OCI-LY3 (cell line): ENCODE results near the gene OR1I1.
A peak's percentile ranks its signal among the peaks of the same experiment; 100 is the strongest.
"Not testable (repeated sequence)": the region's sequence is repeated elsewhere in the genome, so short reads cannot be mapped to it uniquely, and the experiment has no call there.

Source experiments
- H2AFZ ChIP-seq: fragments of 200-600, 300-600 bp; shearing (Covaris generic); 2 replicates; pipeline ENCODE4 v1.6.0; 2014; ENCODE audit warnings: antibody characterized with exemption, low read depth, low read length
- H3K27ac ChIP-seq: fragments of 200-600, 300-600 bp; sonication (generic); 2 replicates; pipeline ENCODE4 v1.5.1; 2014; ENCODE audit warnings: mild to moderate bottlenecking, low read length, moderate library complexity, mixed read lengths
- H3K27me3 ChIP-seq: fragments of 200-600, 300-600 bp; sonication (generic); 2 replicates; pipeline ENCODE4 v1.6.1; 2014; ENCODE audit warnings: low read depth, low read length, mixed read lengths
- H3K36me3 ChIP-seq: fragments of 200-600, 300-600 bp; sonication (generic); replicated peaks from 2 replicates; pipeline ENCODE3; 2014; ENCODE audit warnings: low read depth, low read length, mixed read lengths
- H3K4me1 ChIP-seq: fragments of 300-600, 200-600 bp; sonication (generic); 2 replicates; pipeline ENCODE4 v1.6.1; 2014; ENCODE audit warnings: low read length, mixed read lengths
- H3K4me2 ChIP-seq: fragments of 200-600, 300-600 bp; sonication (generic); 2 replicates; pipeline ENCODE4 v1.6.1; 2014; ENCODE audit warnings: low read length, mixed read lengths
- H3K4me3 ChIP-seq: fragments of 300-600, 200-600 bp; sonication (generic); 2 replicates; pipeline ENCODE4 v1.5.1; 2014; ENCODE audit warnings: antibody characterized with exemption, mild to moderate bottlenecking, low read length, moderate library complexity
- H3K79me2 ChIP-seq: fragments of 300-600, 200-600 bp; shearing (Covaris generic); 2 replicates; pipeline ENCODE4 v1.6.1; 2014; ENCODE audit warnings: mild to moderate bottlenecking, low read length, mixed read lengths
- H3K9ac ChIP-seq: fragments of 300-600, 200-600 bp; shearing (Covaris generic); 2 replicates; pipeline ENCODE4 v1.6.0; 2014; ENCODE audit warnings: mild to moderate bottlenecking, low read length, moderate library complexity
- H3K9me3 ChIP-seq: fragments of 200-600, 300-600 bp; shearing (Covaris generic); 2 replicates; pipeline ENCODE4 v1.6.1; 2014; ENCODE audit warnings: low read length, mixed read lengths; ENCODE audit not compliant: insufficient read depth
- H4K20me1 ChIP-seq: fragments of 200-600, 300-600 bp; sonication (generic); 2 replicates; pipeline ENCODE4 v1.6.1; 2016; ENCODE audit warnings: low read length, mixed read lengths; ENCODE audit not compliant: insufficient read depth
- EZH2phosphoT487 ChIP-seq: fragments of 200-600 bp; shearing (Covaris generic); IDR thresholded peaks from 2 replicates; pipeline ENCODE4 v1.6.1; 2018; ENCODE audit warnings: antibody characterized with exemption, mixed run types, low read depth
- TF ChIP-seq, protein P1 (sequence below): fragments of 200-600, 300-600 bp; sonication (generic); IDR thresholded peaks from 2 replicates; pipeline ENCODE4 v1.5.1; 2014; ENCODE audit warnings: antibody characterized with exemption, low read length, low read depth

OR1I1 gene

DNA sequence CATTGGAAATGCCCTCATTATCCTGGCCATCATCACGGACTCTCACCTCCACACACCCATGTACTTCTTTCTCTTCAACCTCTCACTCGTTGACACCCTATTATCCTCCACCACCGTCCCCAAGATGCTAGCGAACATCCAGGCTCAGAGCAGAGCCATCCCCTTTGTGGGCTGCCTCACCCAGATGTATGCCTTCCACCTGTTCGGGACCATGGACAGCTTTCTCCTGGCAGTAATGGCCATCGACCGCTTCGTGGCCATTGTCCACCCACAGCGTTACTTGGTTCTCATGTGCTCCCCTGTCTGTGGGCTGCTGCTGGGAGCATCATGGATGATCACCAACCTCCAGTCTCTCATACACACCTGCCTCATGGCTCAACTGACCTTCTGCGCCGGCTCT is 5.2 kb downstream of the OR1I1 start:
- Histone ChIP-seq H3K4me1 (no peaks in the 10 kb centered on the region), H3K4me2 (no peak overlapping the region), H3K27ac (no peak overlapping the region), H3K4me3 (no peak overlapping the region), H3K9me3 (no peaks in the 10 kb centered on the region), H3K9ac (no peak overlapping the region), H4K20me1 (no peaks in the 10 kb centered on the region), H2AFZ (no peak overlapping the region), H3K79me2 (no peaks in the 10 kb centered on the region), H3K36me3 (no peaks in the 10 kb centered on the region), H3K27me3 (peaks cover 17% of the 10 kb centered on the region)
- TF ChIP-seq EZH2phosphoT487 = no peak
- TF ChIP-seq, protein P1, sequence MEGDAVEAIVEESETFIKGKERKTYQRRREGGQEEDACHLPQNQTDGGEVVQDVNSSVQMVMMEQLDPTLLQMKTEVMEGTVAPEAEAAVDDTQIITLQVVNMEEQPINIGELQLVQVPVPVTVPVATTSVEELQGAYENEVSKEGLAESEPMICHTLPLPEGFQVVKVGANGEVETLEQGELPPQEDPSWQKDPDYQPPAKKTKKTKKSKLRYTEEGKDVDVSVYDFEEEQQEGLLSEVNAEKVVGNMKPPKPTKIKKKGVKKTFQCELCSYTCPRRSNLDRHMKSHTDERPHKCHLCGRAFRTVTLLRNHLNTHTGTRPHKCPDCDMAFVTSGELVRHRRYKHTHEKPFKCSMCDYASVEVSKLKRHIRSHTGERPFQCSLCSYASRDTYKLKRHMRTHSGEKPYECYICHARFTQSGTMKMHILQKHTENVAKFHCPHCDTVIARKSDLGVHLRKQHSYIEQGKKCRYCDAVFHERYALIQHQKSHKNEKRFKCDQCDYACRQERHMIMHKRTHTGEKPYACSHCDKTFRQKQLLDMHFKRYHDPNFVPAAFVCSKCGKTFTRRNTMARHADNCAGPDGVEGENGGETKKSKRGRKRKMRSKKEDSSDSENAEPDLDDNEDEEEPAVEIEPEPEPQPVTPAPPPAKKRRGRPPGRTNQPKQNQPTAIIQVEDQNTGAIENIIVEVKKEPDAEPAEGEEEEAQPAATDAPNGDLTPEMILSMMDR = no peak

DNA sequence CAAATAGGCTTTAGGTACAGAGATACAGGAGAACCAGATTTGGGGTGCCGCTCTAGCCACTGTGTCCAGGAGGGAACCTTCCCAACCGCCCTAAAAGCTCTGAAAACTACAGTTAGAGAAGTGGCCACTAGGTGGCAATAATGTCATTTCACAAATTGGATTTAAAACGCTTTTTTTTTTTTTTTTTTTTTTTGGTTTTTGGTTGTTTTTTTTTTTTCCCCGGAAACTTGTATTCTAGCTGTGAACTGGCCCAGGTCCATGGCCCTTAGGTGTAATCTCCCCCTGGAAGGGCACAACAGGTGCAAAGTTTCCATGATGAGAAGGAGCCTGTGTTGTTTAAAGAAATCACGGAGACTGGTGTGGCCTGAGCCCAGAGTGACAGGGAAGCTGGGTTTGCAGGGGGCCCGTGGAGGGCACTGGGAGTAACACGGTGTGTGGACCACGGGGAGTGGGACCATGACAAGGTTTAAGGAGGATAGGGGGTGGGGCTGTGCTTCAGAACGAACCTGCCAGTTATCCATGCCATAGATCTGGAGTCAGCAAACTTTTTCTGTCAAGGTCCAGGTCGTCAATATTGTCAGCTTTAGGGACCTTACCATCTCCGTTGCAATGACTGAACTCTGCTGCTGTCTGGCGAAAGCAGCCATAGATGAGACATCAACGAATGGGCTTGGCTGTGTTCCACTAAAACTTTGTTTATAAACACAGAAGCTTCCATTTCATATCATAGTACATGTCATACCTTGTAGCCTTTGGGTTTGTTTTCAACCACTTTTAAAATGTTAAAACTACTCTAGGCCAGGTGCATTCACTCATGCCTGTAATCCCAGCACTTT is 10.1 kb downstream of the OR1I1 start:
- TF ChIP-seq, protein P1 = peak; percentile 70
- TF ChIP-seq EZH2phosphoT487 = no peak
- Histone ChIP-seq H3K4me2 (peak overlapping the region; percentile 74), H3K36me3 (no peaks in the 10 kb centered on the region), H4K20me1 (no peaks in the 10 kb centered on the region), H3K27me3 (peaks cover 16% of the 10 kb centered on the region; the same call in 1 of the 2 replicates), H3K9ac (no peak overlapping the region; the same call in 1 of the 2 replicates), H3K9me3 (no peaks in the 10 kb centered on the region), H3K4me3 (peak overlapping the region; percentile 58), H3K79me2 (no peaks in the 10 kb centered on the region), H3K4me1 (no peaks in the 10 kb centered on the region), H2AFZ (peak overlapping the region; percentile 95), H3K27ac (no peak overlapping the region)

DNA sequence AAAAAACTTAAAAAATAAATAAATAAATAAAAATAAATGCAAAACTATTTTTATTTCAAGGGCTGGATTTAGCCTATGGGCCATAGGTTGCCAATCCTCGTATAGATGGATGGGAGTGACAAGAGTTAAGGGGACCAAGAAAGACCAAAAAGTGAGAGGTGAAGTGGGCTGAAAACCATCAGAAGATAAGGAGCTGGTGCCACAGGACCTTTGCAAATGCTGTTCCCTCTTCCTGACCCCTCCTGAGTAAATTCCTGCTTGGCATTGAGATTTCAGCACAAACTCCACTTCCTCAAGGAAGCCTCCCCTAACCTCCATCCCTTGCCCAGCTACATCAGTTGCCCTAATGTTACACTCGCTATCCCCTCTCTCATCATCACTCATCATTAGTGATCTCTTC is 11.0 kb downstream of the OR1I1 start:
- Histone ChIP-seq H3K79me2 (no peaks in the 10 kb centered on the region), H3K4me1 (no peaks in the 10 kb centered on the region), H3K27me3 (peaks cover 7% of the 10 kb centered on the region; the same call in 1 of the 2 replicates), H3K4me2 (no peak overlapping the region), H3K9ac (no peak overlapping the region), H3K27ac (no peak overlapping the region), H3K4me3 (no peak overlapping the region), H3K9me3 (no peaks in the 10 kb centered on the region), H3K36me3 (no peaks in the 10 kb centered on the region), H4K20me1 (no peaks in the 10 kb centered on the region), H2AFZ (no peak overlapping the region)
- no peak for TF ChIP-seq EZH2phosphoT487
- TF ChIP-seq, protein P1 = no peak

DNA sequence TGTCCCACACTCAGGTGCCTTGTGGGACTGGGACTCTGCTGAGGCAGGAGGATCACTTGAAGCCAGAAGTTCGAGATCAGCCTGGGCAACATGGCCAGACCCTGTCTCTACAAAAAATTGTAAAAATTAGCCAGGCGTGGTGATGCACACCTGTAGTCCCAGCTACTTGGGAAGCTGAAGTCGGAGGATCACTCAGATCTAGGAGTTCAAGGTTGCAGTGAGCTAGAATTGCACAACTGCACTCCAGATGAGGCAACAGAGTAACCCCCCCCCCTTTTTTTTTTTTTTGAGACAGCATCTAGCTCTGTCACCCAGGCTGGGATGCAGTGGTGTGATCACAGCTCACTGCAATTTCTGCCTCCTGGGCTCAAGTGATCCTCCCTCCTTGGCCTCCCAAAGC is 14.2 kb downstream of the OR1I1 start:
- no peaks in the 10 kb centered on the region for H4K20me1 ChIP-seq
- no peaks in the 10 kb centered on the region for H3K9me3 ChIP-seq
- H3K27me3 ChIP-seq = peaks cover 6% of the 10 kb centered on the region; the same call in 1 of the 2 replicates
- H3K4me1 ChIP-seq = no peaks in the 10 kb centered on the region
- no peak for TF ChIP-seq EZH2phosphoT487
- TF ChIP-seq, protein P1 = no peak
- no peak overlapping the region for H3K4me3 ChIP-seq
- H3K9ac ChIP-seq = no peak overlapping the region
- no peaks in the 10 kb centered on the region for H3K79me2 ChIP-seq
- no peak overlapping the region for H3K27ac ChIP-seq
- no peak overlapping the region for H3K4me2 ChIP-seq
- H3K36me3 ChIP-seq = no peaks in the 10 kb centered on the region
- no peak overlapping the region for H2AFZ ChIP-seq

DNA sequence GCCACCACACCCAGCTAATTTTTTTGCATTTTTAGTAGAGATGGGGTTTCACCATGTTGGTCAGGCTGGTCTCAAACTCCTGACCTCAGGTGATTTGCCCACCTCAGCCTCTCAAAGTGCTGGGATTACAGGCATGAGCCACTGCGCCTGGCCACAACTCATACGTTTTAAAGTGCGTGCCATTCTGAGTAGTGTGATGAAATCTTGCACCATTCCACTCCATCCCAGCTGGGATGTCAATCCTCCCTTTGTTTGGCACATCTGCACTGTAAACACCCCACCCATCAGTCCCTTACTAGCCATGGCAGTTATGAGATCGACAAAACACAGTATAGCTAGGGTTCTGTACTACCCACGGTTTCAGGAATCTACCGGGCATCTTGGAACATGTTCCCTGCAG is 16.0 kb downstream of the OR1I1 start:
- H4K20me1 ChIP-seq, H3K4me2 ChIP-seq, H3K27me3 ChIP-seq, H3K36me3 ChIP-seq, H3K9ac ChIP-seq, H3K79me2 ChIP-seq, H3K9me3 ChIP-seq, H3K4me3 ChIP-seq, H3K4me1 ChIP-seq, H3K27ac ChIP-seq, H2AFZ ChIP-seq: not testable (repeated sequence)
